ENCODE measurements around the gene RPS4Y2.

DNA sequence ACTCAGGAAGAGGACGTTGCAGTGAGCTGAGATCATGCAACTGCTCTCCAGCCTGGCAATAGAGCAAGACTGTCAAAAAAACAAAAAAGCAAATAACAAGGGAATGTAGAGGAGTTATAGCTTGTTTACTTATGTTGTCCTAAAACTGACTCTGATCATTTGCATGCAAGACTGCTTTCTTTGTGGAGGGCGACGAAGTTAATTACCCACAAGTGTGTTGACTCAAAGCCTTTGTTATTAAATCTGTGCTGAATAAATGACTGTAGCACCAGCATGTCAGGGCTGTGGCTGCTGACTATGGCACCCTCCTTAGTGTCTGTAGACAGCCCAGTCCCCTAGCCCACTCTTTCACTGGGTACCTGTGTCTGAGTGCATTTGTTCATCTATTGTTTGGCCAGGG, 50.3 kb downstream of the RPS4Y2 start:
- TF ChIP-seq, protein P1, sequence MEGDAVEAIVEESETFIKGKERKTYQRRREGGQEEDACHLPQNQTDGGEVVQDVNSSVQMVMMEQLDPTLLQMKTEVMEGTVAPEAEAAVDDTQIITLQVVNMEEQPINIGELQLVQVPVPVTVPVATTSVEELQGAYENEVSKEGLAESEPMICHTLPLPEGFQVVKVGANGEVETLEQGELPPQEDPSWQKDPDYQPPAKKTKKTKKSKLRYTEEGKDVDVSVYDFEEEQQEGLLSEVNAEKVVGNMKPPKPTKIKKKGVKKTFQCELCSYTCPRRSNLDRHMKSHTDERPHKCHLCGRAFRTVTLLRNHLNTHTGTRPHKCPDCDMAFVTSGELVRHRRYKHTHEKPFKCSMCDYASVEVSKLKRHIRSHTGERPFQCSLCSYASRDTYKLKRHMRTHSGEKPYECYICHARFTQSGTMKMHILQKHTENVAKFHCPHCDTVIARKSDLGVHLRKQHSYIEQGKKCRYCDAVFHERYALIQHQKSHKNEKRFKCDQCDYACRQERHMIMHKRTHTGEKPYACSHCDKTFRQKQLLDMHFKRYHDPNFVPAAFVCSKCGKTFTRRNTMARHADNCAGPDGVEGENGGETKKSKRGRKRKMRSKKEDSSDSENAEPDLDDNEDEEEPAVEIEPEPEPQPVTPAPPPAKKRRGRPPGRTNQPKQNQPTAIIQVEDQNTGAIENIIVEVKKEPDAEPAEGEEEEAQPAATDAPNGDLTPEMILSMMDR (IDR thresholded peaks at IDR 0.05; ENCODE audit: borderline replicate concordance, extremely low read depth, low read length, poor library complexity, severe bottlenecking), result no peak
- no peak for TF ChIP-seq EZH2 (IDR thresholded peaks at IDR 0.05; ENCODE audit: borderline replicate concordance, low read depth, low read length, severe bottlenecking)

Data from DND-41 (cell line).